ENCODE data around the gene COX15.
"Not testable (repeated sequence)": the region's sequence is repeated elsewhere in the genome, so short reads cannot be mapped to it uniquely, and the experiment has no call there.

The COX15 gene

DNA sequence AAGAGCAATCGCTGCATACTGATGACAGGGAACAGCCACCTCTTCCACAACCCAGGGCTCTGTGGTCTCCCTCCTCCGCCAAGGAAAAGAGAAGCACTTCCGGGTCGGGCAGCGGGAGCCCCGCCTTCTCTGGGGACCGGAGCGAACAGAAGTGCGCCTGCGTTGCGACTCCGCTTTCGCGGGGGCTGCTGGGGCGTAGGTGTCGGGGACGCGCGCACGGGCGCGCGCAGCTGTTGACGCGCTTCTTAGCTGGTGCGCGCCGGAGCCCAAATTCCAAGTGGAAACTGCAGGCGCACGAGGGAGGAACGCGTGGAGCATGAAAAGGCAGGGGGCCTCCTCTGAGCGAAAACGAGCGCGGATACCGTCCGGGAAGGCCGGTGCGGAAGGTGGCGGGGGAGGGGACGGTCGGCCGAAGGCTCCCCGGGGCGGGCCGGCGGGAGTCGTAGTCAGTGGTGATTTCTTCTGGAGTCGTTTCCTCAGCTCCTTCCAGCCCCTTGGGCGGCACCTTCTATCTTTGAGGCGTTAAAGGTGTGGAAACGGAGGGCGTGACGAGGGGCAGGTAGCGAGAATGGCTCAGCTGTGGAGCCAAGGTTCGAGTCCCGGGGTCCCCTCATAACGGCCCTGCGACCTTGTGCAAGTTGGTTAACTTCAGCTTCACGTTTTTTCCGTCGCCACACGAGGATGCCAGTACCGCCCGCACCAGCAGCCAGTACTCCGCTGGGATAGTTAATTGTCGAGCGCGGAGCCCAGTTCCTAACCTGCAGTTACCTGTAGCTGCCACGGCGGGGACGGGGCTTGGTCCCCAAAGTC is at the start of gene COX15, which contains the start of gene CUTC:
COX15 (minus strand) TSS at position 95 of the 810 bp plus-strand sequence; CDS start at position 17, 78 bp downstream.
CUTC (plus strand) TSS at position 202 of the 810 bp plus-strand sequence; CDS start at position 317, 115 bp downstream.
- peak; percentile 96 for FAIRE-seq

DNA sequence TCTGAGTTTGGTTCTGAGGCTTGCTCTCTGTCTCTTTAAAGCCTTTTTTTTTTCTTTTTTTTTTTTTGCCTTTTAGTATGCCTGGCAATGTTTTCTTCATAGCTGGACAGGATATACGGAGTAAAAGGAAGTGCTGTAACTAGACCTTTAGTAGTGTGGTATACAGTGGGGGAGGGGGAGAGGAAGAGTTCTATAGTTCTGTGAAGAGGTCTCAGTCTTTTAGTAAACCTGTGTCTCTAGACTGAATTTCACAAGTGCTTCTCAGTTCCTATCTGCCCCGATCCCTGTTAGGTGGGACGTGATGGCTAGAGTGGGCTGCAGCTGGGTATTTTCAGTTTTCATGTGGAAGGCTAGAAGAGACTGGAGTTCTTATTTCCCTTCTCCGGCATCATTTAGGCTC is 47.4 kb upstream of the COX15 start:
- no peak for FAIRE-seq

DNA sequence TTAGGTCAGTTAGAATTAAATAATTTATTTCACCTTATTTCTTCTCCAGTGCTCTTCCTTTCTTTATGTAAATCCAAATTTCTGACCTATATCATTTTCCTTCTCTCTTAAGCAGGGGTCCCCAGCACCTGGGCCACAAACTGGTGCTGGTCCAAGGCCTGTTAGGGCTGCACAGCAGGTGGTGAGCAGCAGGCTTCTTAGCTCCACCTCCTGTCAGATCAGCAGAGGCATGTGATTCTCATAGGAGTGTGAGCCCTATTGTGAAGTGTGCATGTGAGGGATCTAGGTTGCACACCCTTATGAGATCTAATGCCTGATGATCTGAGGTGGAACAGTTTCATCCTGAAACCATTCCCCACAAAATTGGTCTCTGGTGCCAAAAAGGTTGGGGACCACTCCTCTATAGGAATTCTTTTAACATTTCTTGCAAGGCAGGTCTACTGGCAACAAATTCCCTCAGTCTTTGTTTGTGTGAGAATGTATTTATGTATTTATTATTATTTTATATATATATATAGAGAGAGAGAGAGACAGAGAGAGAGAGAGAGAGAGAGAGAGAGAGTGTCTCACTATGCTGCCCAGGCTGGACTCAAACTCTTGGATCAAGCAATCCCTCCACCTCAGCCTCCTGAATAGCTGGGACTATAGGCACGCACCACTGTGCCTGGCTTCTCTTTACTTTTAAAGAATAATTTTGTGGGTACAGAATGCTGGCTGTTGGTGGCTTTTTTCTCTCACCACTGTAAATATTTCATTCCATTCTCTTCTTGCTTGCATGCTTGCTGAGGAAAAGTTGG is 46.2 kb upstream of the COX15 start:
- FAIRE-seq, result no peak

- FAIRE-seq, result peak; percentile 98
Measured at GRCh38 chr10:99775850-99776249, 43.9 kb upstream of the COX15 start.

DNA sequence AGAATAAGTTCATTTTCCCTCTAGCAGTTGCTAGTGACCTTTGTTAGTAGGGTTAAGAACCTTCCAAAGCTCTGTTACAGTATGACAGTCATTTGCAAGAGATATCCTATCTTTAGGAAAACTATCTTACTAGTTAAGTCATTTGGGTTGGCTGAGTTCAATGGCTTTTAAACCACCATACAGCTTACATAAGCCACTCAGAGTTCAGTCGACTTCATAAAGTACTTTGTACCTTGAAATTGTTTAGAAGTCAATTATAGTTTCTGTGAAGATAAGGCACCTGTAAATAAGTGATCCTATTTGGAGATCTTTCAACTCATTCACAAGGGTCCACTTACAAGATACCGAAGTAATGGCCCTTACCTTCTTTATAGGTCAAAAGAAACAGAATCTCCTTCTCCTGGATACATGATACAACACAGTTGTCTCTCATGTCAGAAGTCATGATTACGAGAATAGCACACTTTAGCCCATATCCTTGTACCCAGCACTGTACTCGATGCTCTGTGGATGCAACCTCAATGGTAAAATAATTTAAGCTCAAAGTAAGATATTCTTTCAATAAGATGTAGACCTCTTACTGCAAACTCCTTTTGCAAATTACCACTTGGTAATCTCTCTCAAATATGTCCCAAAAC is 38.6 kb upstream of the COX15 start:
- no peak for FAIRE-seq

DNA sequence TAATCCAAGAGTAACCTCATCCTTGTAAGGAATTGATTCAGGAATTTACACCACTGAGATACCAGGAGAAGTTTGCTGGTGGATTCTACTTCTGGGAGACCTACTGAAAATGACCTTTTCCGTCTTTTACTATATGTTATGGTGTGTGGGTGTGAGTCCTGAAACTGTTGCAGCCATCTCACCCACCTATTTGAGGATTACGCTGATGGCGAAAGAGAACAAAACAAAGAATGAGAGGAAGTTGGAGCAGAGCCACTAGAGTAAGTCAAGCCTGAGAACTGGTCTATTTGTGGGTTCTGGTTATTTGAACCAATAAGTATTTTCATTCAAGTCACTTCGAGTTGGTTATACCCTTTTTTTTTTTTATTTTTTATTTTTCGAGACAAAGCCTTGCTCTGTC is 37.8 kb upstream of the COX15 start:
- no peak for FAIRE-seq

DNA sequence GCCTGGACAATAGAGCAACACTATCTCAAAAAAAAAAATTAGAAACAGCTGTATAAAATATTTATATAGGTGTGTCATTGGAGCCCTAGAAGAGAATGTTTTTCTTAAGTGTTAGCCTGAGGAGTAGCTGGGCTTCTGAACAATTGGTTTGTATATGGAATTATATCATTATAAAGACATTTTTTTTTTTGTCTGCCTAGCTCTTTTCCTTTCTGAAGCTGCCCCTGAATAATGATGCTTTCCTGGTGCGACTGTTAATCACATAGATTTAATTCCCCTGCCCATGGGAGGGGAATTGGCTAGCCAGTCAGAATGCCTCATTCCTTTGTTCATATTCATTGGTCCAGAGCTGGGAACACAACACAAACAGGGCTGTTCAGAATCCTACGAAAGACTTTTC is 36.6 kb upstream of the COX15 start:
- FAIRE-seq, result no peak

DNA sequence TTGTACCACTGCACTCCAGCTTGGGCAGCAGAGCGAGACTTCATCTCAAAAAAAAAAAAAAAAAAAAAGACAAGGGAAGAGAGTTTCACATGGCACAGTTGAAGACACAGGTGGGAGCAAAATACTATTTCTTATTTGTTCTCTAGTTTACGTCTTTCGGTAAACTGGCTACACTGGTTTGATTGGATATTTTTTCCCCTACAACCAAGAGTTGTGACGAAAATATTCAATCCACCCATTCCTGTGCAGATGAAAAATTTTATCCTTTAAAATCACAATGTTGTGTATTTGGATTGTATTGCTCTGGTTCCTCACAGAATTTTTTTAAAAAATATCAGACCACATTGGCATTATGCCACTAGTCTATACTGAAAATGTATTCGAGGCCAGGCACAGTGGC is 36.0 kb upstream of the COX15 start:
- no peak for FAIRE-seq

GRCh38 chr10:99766302-99766681 is 34.4 kb upstream of the COX15 start:
- FAIRE-seq, result no peak

DNA sequence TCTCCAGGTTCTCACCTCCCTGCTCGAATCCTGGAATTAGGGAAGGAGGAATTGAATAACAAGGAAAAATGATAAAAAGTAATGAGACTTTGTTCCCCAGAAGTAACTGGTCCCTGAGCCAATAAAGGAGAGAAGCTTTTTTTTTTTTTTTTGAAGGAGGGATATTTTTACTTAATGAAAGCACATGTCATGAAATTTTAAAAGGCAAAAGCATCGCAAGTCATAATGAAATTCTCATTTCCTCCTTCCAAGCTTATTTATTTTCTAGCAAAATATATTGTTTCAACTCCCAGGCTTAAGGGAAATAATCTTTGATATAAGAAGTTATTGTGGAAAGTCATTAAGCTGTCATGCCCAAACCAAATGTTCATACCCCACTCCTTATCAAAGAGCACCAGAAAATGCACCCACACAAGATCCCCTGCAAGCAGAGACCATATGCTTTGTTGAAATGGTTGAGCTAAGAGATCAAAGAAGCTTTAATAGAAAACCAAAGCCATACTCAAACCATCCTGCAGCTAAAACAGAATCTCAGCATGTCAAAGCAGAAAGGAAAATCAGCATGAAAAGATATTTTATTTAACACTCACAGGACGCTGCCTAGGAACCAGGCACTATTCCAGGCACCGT is 33.9 kb upstream of the COX15 start:
- peak; percentile 35 for FAIRE-seq

DNA sequence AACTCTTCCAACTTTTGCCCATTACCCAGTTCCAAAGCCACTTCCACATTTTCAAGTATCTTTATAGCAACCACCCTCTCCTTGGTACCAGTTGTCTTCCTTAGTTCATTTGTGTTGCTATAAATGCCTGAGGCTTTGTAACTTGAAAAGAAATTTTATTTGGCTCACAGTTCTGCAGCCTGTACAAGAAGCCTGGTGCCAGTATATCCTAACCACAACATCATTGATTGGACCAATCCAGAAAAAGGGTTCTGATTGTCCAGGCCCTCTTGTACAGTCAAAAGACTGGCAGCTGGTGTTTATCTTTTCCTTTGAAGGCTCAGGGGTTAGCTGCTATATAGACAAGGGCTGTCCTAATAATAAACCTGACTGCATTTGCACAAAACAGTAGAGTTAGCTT is 29.4 kb upstream of the COX15 start:
- FAIRE-seq, result no peak

DNA sequence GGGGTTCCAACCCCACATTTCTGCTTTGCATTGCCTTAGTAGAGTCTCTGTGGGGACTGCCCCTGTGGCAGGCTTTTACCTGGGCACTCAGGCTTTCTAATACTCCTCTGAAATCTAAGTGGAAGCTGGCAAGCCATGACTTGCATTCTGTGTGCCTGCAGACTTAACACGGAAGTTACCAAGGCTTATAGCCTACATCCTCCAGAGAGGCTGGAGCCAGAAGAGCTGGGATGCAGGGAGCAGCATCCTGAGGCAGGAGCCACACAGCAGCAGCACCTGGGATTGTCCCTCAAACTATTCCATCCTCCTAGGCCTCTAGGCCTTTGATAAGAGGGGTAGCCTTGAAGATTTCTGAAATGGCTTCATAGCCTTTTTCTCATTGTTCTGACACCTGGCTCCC is 28.4 kb upstream of the COX15 start:
- no peak for FAIRE-seq

- FAIRE-seq, result no peak
Measured at GRCh38 chr10:99758211-99758891, 26.4 kb upstream of the COX15 start.

DNA sequence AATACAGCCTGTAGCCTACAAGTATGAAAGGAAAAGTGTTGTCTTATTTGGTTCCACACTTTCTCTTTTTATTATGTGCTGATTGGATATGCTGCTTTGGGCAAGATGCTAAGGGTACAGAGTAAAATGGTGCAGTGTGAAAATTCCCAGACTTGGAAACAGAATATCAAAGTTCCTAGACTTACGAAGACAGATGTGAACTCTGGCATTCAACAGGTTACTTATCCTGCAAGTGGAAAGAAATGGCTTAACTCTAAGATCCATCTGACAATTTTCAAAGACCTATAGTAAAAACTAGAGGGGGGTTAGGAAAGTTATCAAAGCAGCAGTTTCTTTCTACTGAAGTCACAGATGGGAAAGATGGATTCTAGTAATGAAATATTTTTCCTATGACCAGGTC is 24.2 kb upstream of the COX15 start:
- no peak for FAIRE-seq

GRCh38 chr10:99754670-99755069 is 22.7 kb upstream of the COX15 start:
- no peak for FAIRE-seq

DNA sequence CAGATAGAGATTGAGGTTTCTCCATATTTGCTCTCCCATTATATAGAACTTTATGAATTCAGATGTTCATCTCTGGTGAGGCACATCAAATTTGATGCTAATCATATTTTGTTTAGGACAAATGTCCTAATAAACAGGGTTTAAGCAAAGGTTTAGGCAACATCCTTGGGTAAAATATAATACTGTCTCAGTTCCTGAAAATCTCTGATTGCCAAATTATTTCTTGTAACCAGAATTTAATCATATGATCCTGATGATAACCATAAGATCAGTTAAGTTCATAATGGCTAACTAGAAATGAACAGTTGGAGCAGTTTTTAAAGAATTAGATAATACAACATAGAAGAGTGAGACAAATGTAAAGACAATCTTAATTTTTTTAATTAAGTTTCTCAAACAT is 18.7 kb upstream of the COX15 start:
- FAIRE-seq, result no peak

- no peak for FAIRE-seq
Measured at GRCh38 chr10:99748823-99749451, 17.0 kb upstream of the COX15 start.

- not testable (repeated sequence) for FAIRE-seq
Measured at GRCh38 chr10:99746166-99746565, 14.2 kb upstream of the COX15 start.

DNA sequence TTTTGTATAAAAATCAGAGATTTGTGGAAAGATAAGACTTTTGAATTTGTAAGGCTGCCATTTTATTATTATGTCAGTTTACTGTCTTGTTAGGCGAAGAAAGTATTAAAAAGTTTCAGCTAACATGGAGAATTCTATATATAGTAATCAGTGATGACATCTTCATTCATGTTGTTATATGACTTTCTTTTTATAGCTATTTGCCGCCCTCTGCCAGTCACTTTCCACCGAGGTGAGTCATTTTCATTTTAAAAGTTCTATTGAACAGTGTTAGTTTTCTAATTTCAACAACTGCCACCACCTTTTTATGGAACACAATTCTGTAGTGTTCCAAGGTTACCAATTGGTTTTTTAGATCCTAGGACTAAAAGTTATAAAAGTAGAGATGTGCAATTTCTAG is 11.9 kb upstream of the COX15 start:
- FAIRE-seq, result no peak

DNA sequence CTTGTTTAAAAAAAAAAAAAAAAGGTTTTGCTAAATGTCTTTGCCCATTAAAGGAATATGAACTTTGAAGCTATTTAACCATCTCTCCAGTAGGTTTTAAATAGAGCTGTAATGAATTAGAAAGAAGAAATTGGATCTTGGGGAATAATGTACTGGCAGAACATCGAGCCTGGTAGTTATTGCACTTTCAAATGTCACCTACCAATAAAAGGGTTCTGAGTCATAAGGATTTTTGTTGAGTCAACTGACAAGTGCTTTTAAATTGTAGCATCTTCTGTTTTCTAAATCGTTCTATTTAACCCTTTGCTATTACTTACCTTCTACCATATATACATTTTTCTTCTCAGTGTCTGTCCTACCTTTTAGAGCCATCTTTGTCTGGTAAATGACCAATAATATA is 10.8 kb upstream of the COX15 start:
- FAIRE-seq, result no peak

GRCh38 chr10:99742254-99742653 is 10.3 kb upstream of the COX15 start:
- FAIRE-seq, result no peak

DNA sequence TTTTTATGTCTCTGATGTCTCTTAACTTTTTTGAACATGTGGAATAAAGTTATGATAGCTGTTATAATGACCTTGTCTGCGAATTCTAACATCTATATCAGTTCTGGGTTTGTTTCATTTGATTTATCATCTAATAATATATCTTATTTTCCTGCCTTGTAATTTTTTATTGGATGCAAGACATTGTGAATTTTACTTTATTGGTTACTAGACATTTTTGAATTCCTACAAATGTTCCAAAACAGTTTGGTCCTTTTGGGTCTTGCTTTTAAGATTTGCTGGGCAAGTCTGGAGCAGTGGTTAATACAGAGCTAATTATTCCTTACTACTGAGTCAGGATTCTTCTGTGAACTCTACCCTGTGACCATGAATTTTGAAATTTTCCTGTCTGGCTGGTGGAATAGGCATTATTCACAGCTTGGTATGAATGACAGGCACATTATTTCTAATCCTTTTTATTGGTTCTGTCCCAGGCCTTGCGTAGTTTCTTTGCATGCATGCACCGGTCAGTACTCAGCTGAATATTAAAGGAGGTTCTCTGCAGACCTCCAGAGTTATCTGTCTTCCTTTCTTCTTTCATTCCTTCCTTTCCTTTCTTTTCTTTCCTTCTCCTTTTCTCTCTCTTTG is 9.1 kb upstream of the COX15 start:
- FAIRE-seq, result peak; percentile 21

All from A204.1 (cell line).